Stimulated activated CD8-positive, alpha-beta memory T cell treated with anti-CD3 and anti-CD28 coated beads, Interleukin-12 subunit alpha, Interleukin-12 subunit beta, amount 100 ng/mL, for 24 hours (primary cell): ENCODE results near the gene ZNF26.
A peak's percentile ranks its signal among the peaks of the same experiment; 100 is the strongest.
"Not testable (repeated sequence)": the region's sequence is repeated elsewhere in the genome, so short reads cannot be mapped to it uniquely, and the experiment has no call there.

Experiments used
- DNase-seq: peaks from one replicate; pipeline ENCODE4 v3.0.0-alpha.2; 2020; ENCODE audit errors: extremely low read depth

Gene ZNF26

GRCh38 chr12:132986001-132986884 lies at the start of gene ZNF26:
TSS of gene ZNF26 (plus strand) at chr12:132986367. CDS start at chr12:132986841, 474 bp downstream.
- DNase-seq: peak; percentile 72

GRCh38 chr12:132936921-132937320 lies 49.2 kb upstream of the ZNF26 start:
- DNase-seq: not testable (repeated sequence)

GRCh38 chr12:132937476-132937875 lies 48.7 kb upstream of the ZNF26 start:
- no peak for DNase-seq

GRCh38 chr12:132938807-132939206 lies 47.4 kb upstream of the ZNF26 start:
- not testable (repeated sequence) for DNase-seq

GRCh38 chr12:132940071-132940719 lies 46.0 kb upstream of the ZNF26 start:
- no peak for DNase-seq

GRCh38 chr12:132941336-132941954 lies 44.7 kb upstream of the ZNF26 start:
- DNase-seq: no peak

- no peak for DNase-seq
These were observed 43.6 kb upstream of the ZNF26 start for GRCh38 chr12:132942611-132943010.

- DNase-seq: no peak
These were observed 40.4 kb upstream of the ZNF26 start for GRCh38 chr12:132945806-132946205.

- DNase-seq: no peak
These were observed 39.8 kb upstream of the ZNF26 start for GRCh38 chr12:132946246-132946820.

- DNase-seq: no peak
These were observed 37.8 kb upstream of the ZNF26 start for GRCh38 chr12:132948146-132949066.

- DNase-seq: no peak
These were observed 36.0 kb upstream of the ZNF26 start for GRCh38 chr12:132949936-132950837.

GRCh38 chr12:132950844-132951535 lies 35.2 kb upstream of the ZNF26 start:
- no peak for DNase-seq

GRCh38 chr12:132951649-132952048 lies 34.5 kb upstream of the ZNF26 start:
- DNase-seq: no peak

GRCh38 chr12:132952371-132953162 lies 33.6 kb upstream of the ZNF26 start:
- DNase-seq: no peak

GRCh38 chr12:132953163-132953425 lies 33.1 kb upstream of the ZNF26 start:
- DNase-seq: no peak

- DNase-seq: no peak
These were observed 32.4 kb upstream of the ZNF26 start for GRCh38 chr12:132953771-132954170.

GRCh38 chr12:132954471-132955048 lies 31.6 kb upstream of the ZNF26 start:
- no peak for DNase-seq
